Endothelial cell of umbilical vein (primary cell): Measurements from ENCODE around the gene DYRK1A. TPM values are rescaled to one million over a fixed set of nuclear protein-coding genes. Genes with fewer than 3 reads are reported as not detected.

Source experiments
- BruUV-seq: library from RNA; stranded (reverse); fragments of 400-500 nt; replicated peaks from 2 replicates; lab custom pipeline; 2021; lab: Mats Ljungman, UMichigan
- CTCF ChIA-PET: fragments of 300-600, 350-600 bp; sonication (Branson Sonifier 250); formaldehyde crosslinking; loops from one replicate; lab custom pipeline; 2021; ENCODE audit warnings: antibody characterized with exemption, inconsistent platforms; lab: Charles Lee
- POLR2A ChIA-PET: fragments of 300-600, 350-600 bp; sonication (Branson Sonifier 250); formaldehyde crosslinking; loops from one replicate; lab custom pipeline; 2021; ENCODE audit warnings: antibody characterized with exemption, inconsistent platforms; lab: Charles Lee
- DNase-seq: peaks from one replicate; pipeline ENCODE4 v3.0.0-alpha.2; 2011; ENCODE audit warnings: low read depth, low spot score
- FAIRE-seq: peaks from 2 replicates; lab custom pipeline; 2011; peaks lifted over from hg19 to GRCh38; lab: Jason Lieb, UNC
- H2AFZ ChIP-seq: 2 replicates; pipeline ENCODE4 v1.6.0; 2012; ENCODE audit warnings: low read depth, low read length, control low read depth, inconsistent platforms
- H3K27ac ChIP-seq: 2 replicates; pipeline ENCODE4 v1.5.1; 2011; ENCODE audit warnings: low read depth, mild to moderate bottlenecking, control low read depth, low read length, moderate library complexity; ENCODE audit not compliant: insufficient read depth
- H3K27me3 ChIP-seq, 2 experiments: 2 replicates each; pipeline versions ENCODE4 v1.6.0 to v1.6.1; 2011; ENCODE audit warnings: low read length in 2 of 2, mixed read lengths in 1 of 2; ENCODE audit not compliant: control insufficient read depth in 2 of 2, insufficient read depth in 2 of 2
- H3K36me3 ChIP-seq, 2 experiments: 2 replicates in 1 of 2; 3 replicates in 1 of 2; pipeline ENCODE4 v1.5.1; 2011; ENCODE audit warnings: low read length in 2 of 2, mild to moderate bottlenecking in 1 of 2, moderate library complexity in 1 of 2; ENCODE audit not compliant: control insufficient read depth in 2 of 2, insufficient read depth in 2 of 2; ENCODE audit errors: extremely low read depth in 1 of 2
- H3K4me1 ChIP-seq: 3 replicates; pipeline ENCODE4 v1.5.1; 2011; ENCODE audit warnings: mild to moderate bottlenecking, low read length; ENCODE audit not compliant: control insufficient read depth, insufficient read depth; ENCODE audit errors: extremely low read depth
- H3K4me2 ChIP-seq: 2 replicates; pipeline ENCODE4 v1.6.1; 2011; ENCODE audit warnings: low read length, control low read depth, mixed read lengths; ENCODE audit not compliant: insufficient read depth
- H3K4me3 ChIP-seq, 3 experiments: fragments of 200-600 bp in 1 of 3; sonication (generic), shearing (Covaris generic) in 1 of 3; replicated peaks in 1 of 3; 2 replicates each; pipeline ENCODE4 v1.5.1; 2011 to 2016; ENCODE audit warnings: control low read depth in 3 of 3, low read length in 3 of 3, mild to moderate bottlenecking in 2 of 3, inconsistent platforms in 1 of 3, low read depth in 1 of 3, moderate library complexity in 1 of 3; ENCODE audit not compliant: insufficient read depth in 1 of 3
- H3K79me2 ChIP-seq: 2 replicates; pipeline ENCODE4 v1.6.0; 2012; ENCODE audit warnings: low read length, inconsistent platforms; ENCODE audit not compliant: control insufficient read depth, insufficient read depth
- H3K9ac ChIP-seq: replicated peaks from 2 replicates; pipeline ENCODE3; 2011; ENCODE audit warnings: low read length, control low read depth; ENCODE audit not compliant: insufficient read depth; ENCODE audit errors: extremely low read depth
- H3K9me1 ChIP-seq: replicated peaks from 3 replicates; pipeline ENCODE4 v1.6.0; 2011; ENCODE audit warnings: mild to moderate bottlenecking, low read length; ENCODE audit not compliant: control insufficient read depth, insufficient read depth; ENCODE audit errors: extremely low read depth
- H3K9me3 ChIP-seq: replicated peaks from 2 replicates; pipeline ENCODE4 v1.5.1; 2012; ENCODE audit warnings: low read length, inconsistent platforms; ENCODE audit not compliant: control insufficient read depth, insufficient read depth
- H4K20me1 ChIP-seq: replicated peaks from 2 replicates; pipeline ENCODE3; 2011; ENCODE audit warnings: mild to moderate bottlenecking, low read length; ENCODE audit not compliant: control insufficient read depth, insufficient read depth; ENCODE audit errors: extremely low read depth
- EZH2 ChIP-seq: IDR thresholded peaks from 2 replicates; pipeline ENCODE4 v1.6.1; 2012; ENCODE audit warnings: borderline replicate concordance, low read depth, mild to moderate bottlenecking, moderate library complexity, low read length, inconsistent platforms; ENCODE audit not compliant: severe bottlenecking
- FOS ChIP-seq: IDR thresholded peaks from 2 replicates; pipeline ENCODE4 v1.6.1; 2011; ENCODE audit warnings: mild to moderate bottlenecking, low read length, moderate library complexity, borderline replicate concordance; ENCODE audit not compliant: insufficient read depth
- GATA2 ChIP-seq: IDR thresholded peaks from 2 replicates; pipeline ENCODE4 v1.7.0; 2011; ENCODE audit warnings: low read depth, mild to moderate bottlenecking, moderate library complexity, mixed read lengths, low read length; ENCODE audit not compliant: insufficient read length, insufficient read depth
- JUN ChIP-seq: IDR thresholded peaks from 2 replicates; pipeline ENCODE4 v1.6.1; 2011; ENCODE audit warnings: borderline replicate concordance, low read depth; ENCODE audit not compliant: insufficient read length, insufficient read depth
- MAX ChIP-seq: IDR thresholded peaks from 2 replicates; pipeline ENCODE4 v1.6.1; 2011; ENCODE audit not compliant: insufficient read depth, insufficient read length
- MYC ChIP-seq: IDR thresholded peaks from one replicate; pipeline ENCODE4 v1.6.1; 2011; ENCODE audit warnings: mild to moderate bottlenecking, low read depth, low read length
- POLR2A ChIP-seq: IDR thresholded peaks from 2 replicates; pipeline ENCODE4 v1.6.1; 2012; ENCODE audit warnings: low read depth, mild to moderate bottlenecking, control low read depth, low read length
- POLR2AphosphoS5 ChIP-seq: IDR thresholded peaks from 2 replicates; pipeline ENCODE4 v1.6.1; 2012; ENCODE audit warnings: low read depth, mild to moderate bottlenecking, control low read depth, low read length, moderate library complexity; ENCODE audit not compliant: insufficient read depth
- dilution Hi-C: fragments of 300-500 bp; cut with MboI; formaldehyde crosslinking; loops from one replicate; pipeline ENCODE4 v1.15.0; 2019; ENCODE audit warnings: low sequenced_read_pairs; ENCODE audit not compliant: extremely low pct_ligation_motif_present
- intact Hi-C: fragments of 100-400 bp; cut with micrococcal nuclease; formaldehyde crosslinking; loops from one replicate; pipeline ENCODE4 v1.10.0; 2022
- polyA plus RNA-seq, 4 experiments: library from polyadenylated mRNA; depleted of rRNA in 3 of 4; stranded (reverse) in 3 of 4; unstranded in 1 of 4; fragments of >200 nt; gene quantifications; 2 replicates each; pipeline versions ENCODE4 v1.2.1 to v1.2.3, GENCODE V29; 2011 to 2012; ENCODE audit warnings: missing spikeins in 1 of 4
- total RNA-seq: library from RNA; stranded (reverse); gene quantifications from 2 replicates; pipeline ENCODE4 v1.2.3, GENCODE V29; 2021
- TF ChIP-seq, protein P1 (sequence below), 2 donors: IDR thresholded peaks; 1 replicate in 1 of 2; 2 replicates in 1 of 2; pipeline ENCODE4 v1.5.1; 2011; ENCODE audit warnings: low read length in 2 of 2, mild to moderate bottlenecking in 2 of 2, moderate library complexity in 2 of 2, control low read depth in 1 of 2, inconsistent platforms in 1 of 2, low read depth in 1 of 2; ENCODE audit not compliant: insufficient read depth in 1 of 2; ENCODE audit errors: extremely low read depth in 1 of 2

DYRK1A gene
- total and polyA plus RNA-seq, 2 donors (not counting 3 experiments of a cell fraction or from before 2014, with no cell fraction given): 51.8 to 53.7 TPM

DNA sequence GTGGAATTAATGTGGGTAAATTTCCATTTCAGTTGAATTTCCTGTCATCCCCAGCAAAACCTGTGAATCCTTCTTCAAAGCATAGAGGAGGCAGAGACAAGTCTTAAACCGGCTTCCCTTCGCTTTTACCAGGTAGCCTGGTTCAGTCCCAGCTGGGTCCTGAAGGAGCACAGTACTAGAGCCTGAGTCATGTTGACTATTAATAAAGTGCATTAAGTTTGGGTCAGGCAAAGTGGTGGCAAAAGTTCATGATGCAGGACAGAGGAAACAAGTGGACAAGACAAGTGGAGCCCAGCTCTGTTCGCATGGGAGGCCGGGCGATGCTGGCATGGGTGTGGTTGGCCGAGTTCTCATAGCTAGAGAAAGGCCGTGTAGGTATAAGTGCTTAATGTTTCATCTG is 150.4 kb downstream of the DYRK1A start:
- H3K4me1 ChIP-seq: no peaks in the 10 kb centered on the region
- H3K4me3 ChIP-seq: no peak overlapping the region
- CTCF ChIA-PET: interaction anchor here (1.5 to 2.1 kb wide), 2 partner anchors 16 to 54 kb away, joined by 3 to 4 read pairs; no protein-coding TSS in a partner anchor
- peaks cover 15 to 18% of the 10 kb centered on the region in 2 experiments for H3K36me3 ChIP-seq
- no peak for TF ChIP-seq JUN
- no peak for TF ChIP-seq MAX
- no peak for TF ChIP-seq POLR2AphosphoS5
- TF ChIP-seq POLR2A: no peak
- TF ChIP-seq GATA2: no peak
- no peak for TF ChIP-seq MYC
- TF ChIP-seq, protein P1, sequence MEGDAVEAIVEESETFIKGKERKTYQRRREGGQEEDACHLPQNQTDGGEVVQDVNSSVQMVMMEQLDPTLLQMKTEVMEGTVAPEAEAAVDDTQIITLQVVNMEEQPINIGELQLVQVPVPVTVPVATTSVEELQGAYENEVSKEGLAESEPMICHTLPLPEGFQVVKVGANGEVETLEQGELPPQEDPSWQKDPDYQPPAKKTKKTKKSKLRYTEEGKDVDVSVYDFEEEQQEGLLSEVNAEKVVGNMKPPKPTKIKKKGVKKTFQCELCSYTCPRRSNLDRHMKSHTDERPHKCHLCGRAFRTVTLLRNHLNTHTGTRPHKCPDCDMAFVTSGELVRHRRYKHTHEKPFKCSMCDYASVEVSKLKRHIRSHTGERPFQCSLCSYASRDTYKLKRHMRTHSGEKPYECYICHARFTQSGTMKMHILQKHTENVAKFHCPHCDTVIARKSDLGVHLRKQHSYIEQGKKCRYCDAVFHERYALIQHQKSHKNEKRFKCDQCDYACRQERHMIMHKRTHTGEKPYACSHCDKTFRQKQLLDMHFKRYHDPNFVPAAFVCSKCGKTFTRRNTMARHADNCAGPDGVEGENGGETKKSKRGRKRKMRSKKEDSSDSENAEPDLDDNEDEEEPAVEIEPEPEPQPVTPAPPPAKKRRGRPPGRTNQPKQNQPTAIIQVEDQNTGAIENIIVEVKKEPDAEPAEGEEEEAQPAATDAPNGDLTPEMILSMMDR (IDR thresholded peaks at IDR 0.05; ENCODE audit: extremely low read depth in 1 of 2, insufficient read depth in 1 of 2, low read depth in 1 of 2, low read length in 2 of 2): no peak
- TF ChIP-seq EZH2: no peak
- TF ChIP-seq FOS: no peak
- H2AFZ ChIP-seq: no peak overlapping the region
- H4K20me1 ChIP-seq: no peaks in the 10 kb centered on the region
- POLR2A ChIA-PET: no interaction called here
- FAIRE-seq (no peak), DNase-seq (no peak)
- peaks cover 4% of the 10 kb centered on the region for H3K79me2 ChIP-seq
- dilution Hi-C loops (no loop called here), intact Hi-C loops (no loop called here)
- no peaks in the 10 kb centered on the region for H3K27me3 ChIP-seq
- no TSS peak for BruUV-seq
- H3K9ac ChIP-seq: no peak overlapping the region
- H3K4me2 ChIP-seq: no peak overlapping the region
- no peaks in the 10 kb centered on the region for H3K9me3 ChIP-seq
- no peaks in the 10 kb centered on the region for H3K9me1 ChIP-seq
- H3K27ac ChIP-seq: no peak overlapping the region
